GM23248 (cell line): ENCODE data around the gene GRN.

Experiments used
- EZH2 ChIP-seq: fragments of 200-600 bp; sonication (generic); IDR thresholded peaks from 2 replicates; pipeline ENCODE4 v1.6.1; 2018; ENCODE audit warnings: antibody characterized with exemption, mild to moderate bottlenecking; ENCODE audit not compliant: insufficient read depth, poor library complexity, severe bottlenecking
- EZH2phosphoT487 ChIP-seq: fragments of 200-600 bp; sonication (generic); IDR thresholded peaks from 2 replicates; pipeline ENCODE4 v1.6.1; 2018; ENCODE audit warnings: antibody characterized with exemption, moderate library complexity, mild to moderate bottlenecking, low read depth; ENCODE audit not compliant: insufficient read depth

DNA sequence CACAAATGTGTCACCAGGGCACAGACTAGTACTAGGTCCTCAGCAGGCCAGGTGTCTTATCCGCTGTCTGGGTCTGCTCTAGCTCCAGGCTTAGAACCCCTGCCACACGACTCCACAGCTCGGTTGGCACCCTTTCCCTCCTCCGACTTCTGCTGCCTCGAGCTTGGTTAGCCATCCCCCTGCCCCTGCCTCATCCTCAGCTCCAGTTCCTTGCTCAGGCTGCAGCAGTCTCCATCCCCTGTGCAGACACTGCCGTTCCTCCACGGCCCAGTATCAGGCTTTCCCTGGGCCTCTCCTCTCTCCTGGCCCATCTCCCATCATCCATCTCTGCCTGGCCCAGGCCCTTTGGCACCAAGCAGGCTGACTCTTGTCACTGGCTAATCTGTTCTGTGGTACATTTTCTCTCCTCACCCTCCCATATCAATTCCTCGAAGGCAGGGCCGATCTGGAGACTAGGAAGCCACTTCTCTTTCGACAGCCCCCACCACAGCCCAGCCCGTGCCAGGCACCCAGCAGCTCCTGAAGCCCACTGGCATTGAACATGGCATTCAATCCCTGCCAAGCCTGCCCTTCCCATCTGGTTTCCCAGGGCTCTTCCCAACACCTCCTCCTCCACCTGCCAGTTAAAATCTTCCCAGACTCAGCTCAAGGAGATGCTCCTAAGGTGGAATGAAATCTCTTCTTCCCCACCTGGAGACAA is 1.4 kb upstream of the GRN start:
- no peak for TF ChIP-seq EZH2
- TF ChIP-seq EZH2phosphoT487 = no peak
